ENCODE results near the gene EEF1AKMT3. TPM values are rescaled to one million over a fixed set of nuclear protein-coding genes. Genes with fewer than 3 reads are reported as not detected.

Gene EEF1AKMT3
- polyA plus RNA-seq, 1 donor (not counting 4 experiments of a cell fraction or from before 2014, with no cell fraction given) = 7.7 TPM

DNA sequence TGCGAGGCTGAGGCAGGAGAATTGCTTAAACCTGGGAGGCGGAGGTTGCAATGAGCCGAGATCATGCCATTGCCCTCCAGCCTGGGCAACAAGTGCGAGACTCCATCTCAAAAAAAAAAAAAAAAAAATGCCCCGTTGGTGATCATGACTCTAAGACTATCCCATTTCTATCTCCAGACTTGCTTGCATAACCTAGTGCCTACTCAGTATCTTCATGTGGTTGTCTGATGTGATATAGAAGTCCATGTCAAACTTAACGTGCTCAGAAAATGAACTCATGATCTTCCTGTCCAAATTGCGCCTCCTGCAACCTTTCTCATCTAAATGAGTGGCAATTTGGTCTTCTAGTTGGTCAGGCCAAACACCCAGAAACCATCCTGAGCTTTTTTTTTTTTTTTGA, 5.5 kb downstream of the EEF1AKMT3 start:
- no peak for DNase-seq (ENCODE audit: low read depth, low spot score)
- H3K27me3 ChIP-seq (ENCODE audit: control insufficient read depth, extremely low read depth, insufficient read depth, low read length) = no peaks in the 10 kb centered on the region
- FAIRE-seq = no peak
- H3K27ac ChIP-seq (ENCODE audit: control insufficient read depth, insufficient read depth, low read length) = no peak overlapping the region
- H4K20me1 ChIP-seq (ENCODE audit: control insufficient read depth, extremely low read depth, insufficient read depth, low read length) = no peaks in the 10 kb centered on the region
- H3K4me3 ChIP-seq (ENCODE audit: control insufficient read depth in 2 of 3, extremely low read depth in 1 of 3, insufficient read depth in 2 of 3, low read depth in 1 of 3, low read length in 3 of 3) = no peak overlapping the region
- no peaks in the 10 kb centered on the region for H3K9me1 ChIP-seq (ENCODE audit: control insufficient read depth, extremely low read depth, insufficient read depth, low read length)
- H3K79me2 ChIP-seq (ENCODE audit: control insufficient read depth, insufficient read depth, low read length) = peaks cover 5% of the 10 kb centered on the region
- H3K9me3 ChIP-seq (ENCODE audit: control insufficient read depth, low read depth, low read length) = no peaks in the 10 kb centered on the region
- TF ChIP-seq EZH2 (IDR thresholded peaks at IDR 0.05; ENCODE audit: low read length) = no peak
- TF ChIP-seq, protein P1, sequence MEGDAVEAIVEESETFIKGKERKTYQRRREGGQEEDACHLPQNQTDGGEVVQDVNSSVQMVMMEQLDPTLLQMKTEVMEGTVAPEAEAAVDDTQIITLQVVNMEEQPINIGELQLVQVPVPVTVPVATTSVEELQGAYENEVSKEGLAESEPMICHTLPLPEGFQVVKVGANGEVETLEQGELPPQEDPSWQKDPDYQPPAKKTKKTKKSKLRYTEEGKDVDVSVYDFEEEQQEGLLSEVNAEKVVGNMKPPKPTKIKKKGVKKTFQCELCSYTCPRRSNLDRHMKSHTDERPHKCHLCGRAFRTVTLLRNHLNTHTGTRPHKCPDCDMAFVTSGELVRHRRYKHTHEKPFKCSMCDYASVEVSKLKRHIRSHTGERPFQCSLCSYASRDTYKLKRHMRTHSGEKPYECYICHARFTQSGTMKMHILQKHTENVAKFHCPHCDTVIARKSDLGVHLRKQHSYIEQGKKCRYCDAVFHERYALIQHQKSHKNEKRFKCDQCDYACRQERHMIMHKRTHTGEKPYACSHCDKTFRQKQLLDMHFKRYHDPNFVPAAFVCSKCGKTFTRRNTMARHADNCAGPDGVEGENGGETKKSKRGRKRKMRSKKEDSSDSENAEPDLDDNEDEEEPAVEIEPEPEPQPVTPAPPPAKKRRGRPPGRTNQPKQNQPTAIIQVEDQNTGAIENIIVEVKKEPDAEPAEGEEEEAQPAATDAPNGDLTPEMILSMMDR (optimal IDR thresholded peaks at IDR 0.05 in 1 of 3, IDR thresholded peaks at IDR 0.05 in 1 of 3, conservative IDR thresholded peaks at IDR 0.05 in 1 of 3; ENCODE audit: extremely low read depth in 1 of 3, insufficient read depth in 2 of 3, low read length in 3 of 3) = no peak
- no peak overlapping the region for H3K9ac ChIP-seq (ENCODE audit: control insufficient read depth, extremely low read depth, insufficient read depth, low read length)
- dilution Hi-C loops (cut with MboI; ENCODE audit: extremely low pct_ligation_motif_present, low sequenced_read_pairs) = no loop called here
- no peaks in the 10 kb centered on the region for H3K4me1 ChIP-seq (ENCODE audit: control insufficient read depth, extremely low read depth, insufficient read depth, low read length)
- H2AFZ ChIP-seq (ENCODE audit: control insufficient read depth, low read length) = no peak overlapping the region
- H3K36me3 ChIP-seq (ENCODE audit: control insufficient read depth in 2 of 2, extremely low read depth in 1 of 2, insufficient read depth in 2 of 2, low read length in 2 of 2) = peaks cover 5 to 11% of the 10 kb centered on the region in 2 experiments
- H3K4me2 ChIP-seq (ENCODE audit: control insufficient read depth, extremely low read depth, insufficient read depth, low read depth, low read length) = no peak overlapping the region

DNA sequence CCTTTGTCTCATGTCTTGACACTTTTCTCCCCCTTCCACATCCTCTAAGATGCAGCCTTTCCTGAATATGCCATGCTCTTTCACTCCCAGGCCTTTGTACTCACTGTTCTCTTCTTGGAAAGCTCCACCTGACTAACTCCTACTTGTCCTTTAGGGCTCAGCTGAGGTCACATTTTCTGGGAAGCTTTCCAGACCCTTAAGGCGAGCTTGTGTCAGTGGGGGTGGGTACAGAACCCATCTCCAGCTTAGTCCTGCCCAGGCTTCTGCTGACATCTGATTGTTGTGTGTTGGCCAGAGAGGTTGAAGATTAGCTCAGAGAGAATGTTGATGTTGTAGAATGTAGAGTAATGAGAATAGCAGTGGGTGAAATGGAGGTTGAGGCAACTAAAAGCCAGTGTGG, 7.3 kb downstream of the EEF1AKMT3 start:
- DNase-seq (ENCODE audit: low read depth, low spot score) = no peak

More for the DNA sequence above, 7.3 kb downstream of the EEF1AKMT3 start:
- no peaks in the 10 kb centered on the region for H4K20me1 ChIP-seq (ENCODE audit: control insufficient read depth, extremely low read depth, insufficient read depth, low read length)
- dilution Hi-C loops (cut with MboI; ENCODE audit: extremely low pct_ligation_motif_present, low sequenced_read_pairs) = no loop called here
- H3K36me3 ChIP-seq (ENCODE audit: control insufficient read depth in 2 of 2, extremely low read depth in 1 of 2, insufficient read depth in 2 of 2, low read length in 2 of 2) = peaks cover 5 to 11% of the 10 kb centered on the region in 2 experiments
- no peak overlapping the region for H3K4me2 ChIP-seq (ENCODE audit: control insufficient read depth, extremely low read depth, insufficient read depth, low read depth, low read length)
- no peak overlapping the region for H3K27ac ChIP-seq (ENCODE audit: control insufficient read depth, insufficient read depth, low read length)
- no peaks in the 10 kb centered on the region for H3K9me1 ChIP-seq (ENCODE audit: control insufficient read depth, extremely low read depth, insufficient read depth, low read length)
- TF ChIP-seq, protein P1 (optimal IDR thresholded peaks at IDR 0.05 in 1 of 3, IDR thresholded peaks at IDR 0.05 in 1 of 3, conservative IDR thresholded peaks at IDR 0.05 in 1 of 3; ENCODE audit: extremely low read depth in 1 of 3, insufficient read depth in 2 of 3, low read length in 3 of 3) = no peak
- no peak for TF ChIP-seq EZH2 (IDR thresholded peaks at IDR 0.05; ENCODE audit: low read length)
- H3K9me3 ChIP-seq (ENCODE audit: control insufficient read depth, low read depth, low read length) = no peaks in the 10 kb centered on the region
- H3K79me2 ChIP-seq (ENCODE audit: control insufficient read depth, insufficient read depth, low read length) = peaks cover 16% of the 10 kb centered on the region
- H3K9ac ChIP-seq (ENCODE audit: control insufficient read depth, extremely low read depth, insufficient read depth, low read length) = no peak overlapping the region
- no peak for FAIRE-seq
- no peak overlapping the region for H2AFZ ChIP-seq (ENCODE audit: control insufficient read depth, low read length)
- H3K4me1 ChIP-seq (ENCODE audit: control insufficient read depth, extremely low read depth, insufficient read depth, low read length) = peaks cover 8% of the 10 kb centered on the region
- no peak overlapping the region for H3K4me3 ChIP-seq (ENCODE audit: control insufficient read depth in 2 of 3, extremely low read depth in 1 of 3, insufficient read depth in 2 of 3, low read depth in 1 of 3, low read length in 3 of 3)
- H3K27me3 ChIP-seq (ENCODE audit: control insufficient read depth, extremely low read depth, insufficient read depth, low read length) = no peaks in the 10 kb centered on the region
